Smooth muscle cell (in vitro differentiated cells): ENCODE data around the gene GSTO1. TPM values are rescaled to one million over a fixed set of nuclear protein-coding genes. Genes with fewer than 3 reads are reported as not detected.

Source experiments
- DNase-seq: peaks from one replicate; lab custom pipeline; 2025; ENCODE audit not compliant: unreplicated experiment; lab: John Stamatoyannopoulos, UW
- H2AFZ ChIP-seq: fragments of 200-600 bp; sonication (generic); 2 replicates; pipeline ENCODE4 v1.6.0; 2016; ENCODE audit warnings: antibody characterized with exemption, low read depth, mild to moderate bottlenecking
- H3F3A ChIP-seq: fragments of 200-600 bp; sonication (generic); 2 replicates; pipeline ENCODE4 v1.6.0; 2017; ENCODE audit warnings: antibody characterized with exemption, low read depth
- H3K27ac ChIP-seq: fragments of 200-600 bp; sonication (generic); 2 replicates; pipeline ENCODE4 v1.5.1; 2016; ENCODE audit warnings: low read depth, mild to moderate bottlenecking
- H3K27me3 ChIP-seq: fragments of 200-600 bp; sonication (generic); 2 replicates; pipeline ENCODE4 v1.6.1; 2016; ENCODE audit warnings: low read depth, mild to moderate bottlenecking
- H3K36me3 ChIP-seq: fragments of 200-600 bp; sonication (generic); 2 replicates; pipeline ENCODE4 v1.5.1; 2016; ENCODE audit warnings: low read depth
- H3K4me1 ChIP-seq: fragments of 200-600 bp; sonication (generic); 2 replicates; pipeline ENCODE4 v1.5.1; 2016; ENCODE audit warnings: low read depth
- H3K4me2 ChIP-seq: fragments of 200-600 bp; sonication (generic); 2 replicates; pipeline ENCODE4 v1.6.0; 2016; ENCODE audit warnings: mild to moderate bottlenecking
- H3K4me3 ChIP-seq: fragments of 200-600 bp; sonication (generic); 2 replicates; pipeline ENCODE4 v1.5.1; 2016; ENCODE audit warnings: mild to moderate bottlenecking
- H3K79me2 ChIP-seq: fragments of 200-600 bp; sonication (generic); 2 replicates; pipeline ENCODE4 v1.6.0; 2016; ENCODE audit warnings: low read depth, mild to moderate bottlenecking
- H3K9ac ChIP-seq: fragments of 200-600 bp; sonication (generic); 2 replicates; pipeline ENCODE4 v1.6.0; 2016; ENCODE audit warnings: low read depth
- H3K9me3 ChIP-seq: fragments of 200-600 bp; sonication (generic); replicated peaks from 2 replicates; pipeline ENCODE4 v1.5.1; 2016; ENCODE audit warnings: low read depth
- H4K20me1 ChIP-seq: fragments of 200-600 bp; sonication (generic); 2 replicates; pipeline ENCODE4 v1.6.0; 2016; ENCODE audit warnings: low read depth
- CTCF ChIP-seq: fragments of 200-600 bp; sonication (generic); IDR thresholded peaks from 2 replicates; pipeline ENCODE4 v1.5.1; 2017; ENCODE audit warnings: borderline replicate concordance, mild to moderate bottlenecking, antibody characterized with exemption; ENCODE audit not compliant: insufficient read depth, poor library complexity, severe bottlenecking
- WGBS: methylation state at CpG from one replicate; pipeline ENCODE4 v1.1.7; 2016; ENCODE audit warnings: low lambda C conversion rate; 5-methylcytosine and 5-hydroxymethylcytosine counted together
- polyA plus RNA-seq: library from polyadenylated mRNA; unstranded; fragments of >200 nt; fragmentation: Nextera tagmentation; extraction: Ambion mirVana; gene quantifications from 2 replicates; pipeline ENCODE4 v1.2.1, GENCODE V29; 2016
- total RNA-seq: library from RNA; depleted of rRNA; stranded (reverse); fragments of >200 nt; gene quantifications from 2 replicates; pipeline ENCODE4 v1.2.3, GENCODE V29; 2014

The GSTO1 gene
- total and polyA plus RNA-seq, 2 experiments from 2014 or later = 293 to 440 TPM

DNA sequence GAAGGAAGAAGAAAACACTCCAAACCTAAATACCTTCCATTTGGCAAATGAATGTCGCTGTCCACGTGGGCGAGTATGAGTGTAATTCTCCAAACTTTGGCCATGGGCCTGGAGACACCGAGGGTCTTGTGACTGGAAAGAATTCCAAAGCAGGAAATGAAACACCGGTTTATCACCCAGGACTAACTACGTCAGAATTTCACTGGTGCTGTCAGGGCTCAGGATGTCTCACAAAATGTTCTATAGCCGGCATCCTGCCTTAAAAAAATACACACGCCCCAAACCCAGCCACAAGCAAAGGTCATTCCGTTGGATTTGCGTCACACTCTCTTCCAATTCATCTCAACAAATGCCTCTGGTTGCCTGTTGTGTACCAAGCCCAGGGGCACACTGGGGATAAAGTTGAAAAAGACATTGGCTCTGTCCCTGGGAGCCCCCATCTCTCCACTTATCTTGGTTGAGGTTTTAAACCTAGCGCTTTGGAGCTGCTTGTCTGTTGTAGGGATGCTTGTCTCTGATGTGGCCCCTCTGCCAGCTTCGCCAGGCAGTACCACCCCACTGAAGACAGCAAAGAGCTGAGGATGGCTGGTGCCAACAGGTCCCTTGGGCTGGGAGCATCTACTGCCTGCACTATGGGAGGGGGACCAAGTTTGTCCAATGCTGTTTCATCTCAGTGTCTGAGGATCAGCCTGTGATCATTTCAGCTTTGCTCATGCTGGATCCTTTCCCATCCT is 45.5 kb downstream of the GSTO1 start:
- H2AFZ ChIP-seq = no peak overlapping the region
- peaks cover 7% of the 10 kb centered on the region for H3F3A ChIP-seq
- no peak for DNase-seq
- H4K20me1 ChIP-seq = no peaks in the 10 kb centered on the region
- H3K4me3 ChIP-seq = no peak overlapping the region
- no peaks in the 10 kb centered on the region for H3K9me3 ChIP-seq
- no peaks in the 10 kb centered on the region for H3K27me3 ChIP-seq
- 34% methylated on average over 12 of the region's 12 CpGs for WGBS
- peak overlapping the region; percentile 98 for H3K27ac ChIP-seq
- no peak for TF ChIP-seq CTCF
- H3K79me2 ChIP-seq = no peaks in the 10 kb centered on the region
- H3K4me2 ChIP-seq = peak overlapping the region; percentile 75
- H3K36me3 ChIP-seq = no peaks in the 10 kb centered on the region
- peak overlapping the region; percentile 96 for H3K9ac ChIP-seq
- H3K4me1 ChIP-seq = peaks cover 4% of the 10 kb centered on the region

- Histone ChIP-seq H3K36me3 (no peaks in the 10 kb centered on the region), H3K27ac (peak overlapping the region; percentile 98), H4K20me1 (no peaks in the 10 kb centered on the region), H2AFZ (no peak overlapping the region), H3K79me2 (no peaks in the 10 kb centered on the region), H3K4me2 (peak overlapping the region; percentile 74), H3K9ac (peak overlapping the region; percentile 96), H3K27me3 (no peaks in the 10 kb centered on the region), H3K4me3 (no peak overlapping the region), H3F3A (peaks cover 7% of the 10 kb centered on the region), H3K9me3 (no peaks in the 10 kb centered on the region), H3K4me1 (peaks cover 4% of the 10 kb centered on the region)
- TF ChIP-seq CTCF = no peak
- 20% methylated on average over 7 of the region's 7 CpGs for WGBS
- peak; percentile 43 for DNase-seq
Observed at GRCh38 chr10:104300736-104301292, 46.1 kb downstream of the GSTO1 start.

- peak overlapping the region; percentile 87 for H3K9ac ChIP-seq
Observed at GRCh38 chr10:104301907-104302690, 47.4 kb downstream of the GSTO1 start.

More at GRCh38 chr10:104301907-104302690, 47.4 kb downstream of the GSTO1 start:
- Histone ChIP-seq H3K4me3 (no peak overlapping the region), H3K4me2 (no peak overlapping the region), H3K4me1 (peaks cover 4% of the 10 kb centered on the region), H3K27ac (peak overlapping the region; percentile 98), H3K36me3 (no peaks in the 10 kb centered on the region), H3K9me3 (no peaks in the 10 kb centered on the region), H2AFZ (no peak overlapping the region), H4K20me1 (no peaks in the 10 kb centered on the region), H3K27me3 (no peaks in the 10 kb centered on the region), H3K79me2 (no peaks in the 10 kb centered on the region), H3F3A (peaks cover 7% of the 10 kb centered on the region)
- 86% methylated on average over 3 of the region's 3 CpGs for WGBS
- no peak for DNase-seq
- peak; percentile 4 for TF ChIP-seq CTCF
